GM18951 (cell line): ENCODE results near the gene CDK5RAP1.
"Not testable (repeated sequence)": the region's sequence is repeated elsewhere in the genome, so short reads cannot be mapped to it uniquely, and the experiment has no call there.

Source experiments
- POLR2A ChIP-seq: IDR thresholded peaks from 4 replicates; pipeline ENCODE4 v1.6.1; 2011; ENCODE audit warnings: mild to moderate bottlenecking; ENCODE audit not compliant: insufficient read length, insufficient read depth; ENCODE audit errors: extremely low read depth
- in situ Hi-C: fragments of 300-500 bp; cut with MboI; formaldehyde crosslinking; loops from one replicate; pipeline ENCODE4 v1.12.0; 2022; ENCODE audit warnings: low sequenced_read_pairs, mixed read lengths, inconsistent platforms; ENCODE audit not compliant: unreplicated experiment

Gene CDK5RAP1

DNA sequence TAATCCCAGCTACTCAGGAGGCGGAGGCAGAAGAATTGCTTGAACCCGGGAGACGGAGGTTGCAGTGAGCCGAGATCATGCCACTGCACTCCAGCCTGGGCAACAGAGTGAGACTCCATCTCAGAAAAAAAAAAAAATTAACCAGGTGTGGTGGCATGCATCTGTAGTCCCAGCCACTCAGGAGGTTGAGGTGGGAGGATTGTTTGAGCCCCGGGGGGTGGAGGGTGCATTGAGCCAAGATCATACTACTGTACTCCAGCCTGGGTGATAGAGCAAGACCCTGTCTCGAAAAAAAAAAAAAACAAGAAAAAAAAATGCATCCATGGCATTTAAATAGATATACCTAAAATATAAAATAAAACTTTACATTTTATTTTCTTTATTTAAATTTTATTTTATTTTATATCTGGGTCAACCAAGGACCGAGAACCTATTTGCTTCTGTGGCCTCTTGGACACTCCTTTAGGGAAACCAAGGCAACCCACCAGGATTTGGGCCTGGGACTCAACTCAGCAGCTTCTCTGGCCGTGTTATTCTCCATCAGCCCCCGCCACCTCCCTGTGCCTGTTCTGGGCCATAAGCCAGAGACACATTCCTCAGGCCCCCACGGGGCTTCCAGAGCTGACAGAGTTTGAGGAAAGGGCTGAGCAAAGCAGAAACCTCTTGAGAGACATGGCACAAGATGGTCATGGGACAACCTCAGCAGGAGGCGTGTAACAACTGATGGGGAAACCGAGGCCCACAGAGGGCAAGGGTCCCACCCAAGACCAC is 36.0 kb upstream of the CDK5RAP1 start:
- in situ Hi-C loops, result no loop called here
- no peak for TF ChIP-seq POLR2A

DNA sequence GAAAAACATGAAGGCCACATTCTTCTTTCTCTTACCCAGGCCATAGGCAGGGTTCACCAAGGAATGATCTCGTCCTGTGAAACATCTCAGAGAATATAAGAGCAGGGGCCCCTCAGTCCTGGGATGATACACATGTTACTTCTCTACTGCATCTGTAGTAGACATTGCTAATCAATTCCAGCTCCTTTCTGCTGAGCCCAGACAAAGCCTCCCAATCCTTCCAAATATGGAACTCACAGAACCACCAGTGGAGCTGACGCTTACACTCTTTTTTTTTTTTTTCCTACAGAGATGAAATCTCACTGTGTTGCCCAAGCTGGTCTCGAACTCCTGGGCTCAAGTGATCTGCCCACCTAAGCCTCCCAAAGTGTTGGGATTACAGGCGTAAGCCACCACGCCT is 33.1 kb upstream of the CDK5RAP1 start:
- in situ Hi-C loops, result no loop called here
- no peak for TF ChIP-seq POLR2A

DNA sequence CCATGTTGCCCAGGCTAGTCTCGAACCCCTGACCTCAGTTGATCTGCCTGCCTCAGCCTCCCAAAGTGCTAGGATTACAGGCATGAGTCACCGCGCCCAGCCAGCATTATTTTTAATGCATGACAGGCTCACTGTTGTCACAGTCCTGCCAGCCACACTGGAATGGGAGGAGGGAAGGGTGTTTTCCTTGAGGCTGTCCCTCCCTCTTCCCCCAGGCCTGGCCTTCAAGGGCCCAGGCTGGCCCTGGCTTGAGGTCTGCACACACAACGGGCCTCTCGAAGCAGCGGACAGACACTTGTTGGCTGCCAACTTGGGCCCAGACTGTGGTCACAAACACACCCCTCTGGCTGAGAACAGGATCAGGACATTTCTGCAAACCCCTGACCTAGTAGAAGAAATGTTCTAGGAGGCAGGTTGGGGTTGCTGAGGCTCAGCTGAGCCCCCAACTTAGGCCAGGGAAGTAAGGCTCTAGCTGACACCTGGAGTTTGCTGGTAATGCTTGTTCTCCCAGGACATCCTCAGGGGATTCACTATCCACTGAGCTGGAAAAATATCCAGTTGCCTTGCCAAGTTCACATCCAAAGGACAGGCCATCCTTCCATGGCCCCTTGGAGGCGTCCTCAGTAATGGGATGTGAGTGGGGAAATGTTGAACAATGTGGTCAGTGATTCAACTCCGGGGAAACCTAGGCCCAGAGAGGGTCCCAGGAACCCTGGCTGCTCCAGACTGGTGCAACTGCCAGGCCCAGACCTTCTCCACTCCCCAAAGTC is 32.3 kb upstream of the CDK5RAP1 start:
- in situ Hi-C loops, result no loop called here
- no peak for TF ChIP-seq POLR2A

DNA sequence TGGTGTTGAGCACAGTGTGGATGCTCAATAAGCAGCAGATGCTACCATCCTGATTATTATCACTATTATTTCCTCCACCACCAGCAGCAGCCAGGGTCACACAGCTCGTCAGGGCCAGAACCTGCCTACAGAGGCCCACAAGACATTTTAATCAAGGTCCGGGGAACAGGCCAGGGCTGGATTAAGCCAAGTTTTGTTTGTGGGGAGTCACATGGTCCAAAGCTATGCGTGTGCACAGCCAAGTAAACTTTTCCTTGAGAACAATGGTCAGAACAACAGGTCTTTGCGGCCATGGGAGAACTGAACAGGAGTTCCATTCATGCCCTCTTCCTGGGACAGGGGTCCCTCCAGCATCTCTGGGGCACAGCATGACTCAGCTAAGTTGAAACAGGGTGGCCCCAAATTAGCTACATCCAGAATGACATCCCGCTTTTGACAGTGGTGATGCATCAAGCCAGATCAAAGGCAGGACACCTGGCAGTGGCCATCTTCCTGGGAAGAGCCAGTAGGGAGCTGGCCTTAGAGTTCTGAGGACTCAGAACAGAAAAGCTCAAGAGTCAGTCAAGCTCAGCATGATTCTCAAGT is 30.6 kb upstream of the CDK5RAP1 start:
- in situ Hi-C loops, result no loop called here
- no peak for TF ChIP-seq POLR2A

DNA sequence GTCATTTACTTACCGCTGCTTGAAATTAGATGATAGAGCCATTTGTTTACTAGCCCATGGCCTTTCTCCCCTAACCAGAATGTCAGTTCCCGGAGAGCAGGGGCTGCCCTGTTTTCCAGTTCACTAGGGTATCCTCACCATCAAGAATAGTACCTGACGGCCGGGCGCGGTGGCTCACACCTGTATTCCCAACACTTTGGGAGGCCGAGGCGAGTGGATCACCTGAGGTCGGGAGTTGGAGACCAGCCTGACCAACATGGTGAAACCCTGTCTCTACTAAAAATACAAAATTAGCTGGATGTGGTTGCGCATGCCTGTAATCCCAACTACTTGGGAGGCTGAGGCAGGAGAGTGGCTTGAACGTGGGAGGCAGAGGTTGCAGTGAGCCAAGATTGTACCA is 22.6 kb upstream of the CDK5RAP1 start:
- in situ Hi-C loops, result not testable (repeated sequence)

GRCh38 chr20:33423141-33423834 is 22.0 kb upstream of the CDK5RAP1 start:
- in situ Hi-C loops, result no loop called here
- TF ChIP-seq POLR2A, result no peak

DNA sequence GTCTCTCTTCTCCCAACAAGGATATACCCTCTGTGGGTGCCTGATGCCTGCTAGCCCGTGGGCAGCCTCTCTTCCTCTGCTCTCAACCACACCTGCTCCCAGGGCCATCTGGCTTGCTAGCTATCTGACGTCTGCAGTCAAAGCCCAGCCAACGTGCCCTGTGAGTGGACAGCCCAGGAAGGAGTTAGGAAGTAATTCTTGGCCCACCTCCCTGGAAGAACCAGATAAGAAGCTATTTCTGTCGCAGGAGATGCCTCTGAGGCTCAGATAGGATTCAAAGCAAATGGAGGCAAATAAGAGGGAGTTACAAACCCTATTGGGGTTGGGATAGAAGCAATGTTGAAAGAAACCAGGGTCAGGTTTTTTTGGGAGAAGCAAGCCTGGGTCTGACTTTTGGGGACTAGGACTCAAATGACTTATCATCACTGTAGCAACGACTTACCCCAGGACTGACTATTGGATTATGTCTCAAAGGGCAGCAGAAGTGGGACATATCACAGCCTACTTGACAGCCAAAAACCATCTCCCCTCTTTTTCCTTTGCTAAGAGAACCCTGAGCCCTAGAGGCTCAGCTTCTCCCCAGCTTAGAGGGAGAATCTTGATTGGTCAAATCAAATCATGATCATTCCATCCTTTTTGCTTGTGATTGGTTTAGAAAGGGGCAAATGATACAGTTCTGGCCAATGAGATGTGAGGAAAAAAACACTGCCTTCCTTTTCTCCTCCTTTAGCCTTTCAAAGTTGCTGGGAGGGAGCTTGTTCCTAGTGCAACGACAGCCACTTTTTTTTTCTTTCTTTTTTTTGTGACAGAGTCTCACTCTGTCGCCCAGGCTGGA is 18.0 kb upstream of the CDK5RAP1 start:
- in situ Hi-C loops, result no loop called here
- no peak for TF ChIP-seq POLR2A

DNA sequence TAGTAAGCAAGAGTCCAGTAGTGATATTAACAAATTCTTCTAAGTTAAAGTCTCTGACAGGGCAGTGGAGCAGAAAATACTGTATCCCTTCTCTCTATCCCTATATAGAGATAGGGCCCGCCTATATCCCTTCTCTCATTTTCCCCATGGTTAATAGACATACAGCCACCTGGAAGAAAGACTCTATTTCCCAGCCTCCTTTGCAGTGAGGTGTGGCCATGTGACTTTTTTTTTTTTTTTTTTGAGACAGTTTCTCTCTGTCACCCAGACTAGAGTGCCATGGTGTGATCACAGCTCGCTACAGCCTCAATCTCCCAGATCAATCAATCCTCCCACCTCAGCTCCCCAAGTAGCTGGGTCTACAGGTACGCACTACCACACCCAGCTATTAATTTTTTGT is 16.7 kb upstream of the CDK5RAP1 start:
- no peak for TF ChIP-seq POLR2A
- in situ Hi-C loops, result no loop called here

DNA sequence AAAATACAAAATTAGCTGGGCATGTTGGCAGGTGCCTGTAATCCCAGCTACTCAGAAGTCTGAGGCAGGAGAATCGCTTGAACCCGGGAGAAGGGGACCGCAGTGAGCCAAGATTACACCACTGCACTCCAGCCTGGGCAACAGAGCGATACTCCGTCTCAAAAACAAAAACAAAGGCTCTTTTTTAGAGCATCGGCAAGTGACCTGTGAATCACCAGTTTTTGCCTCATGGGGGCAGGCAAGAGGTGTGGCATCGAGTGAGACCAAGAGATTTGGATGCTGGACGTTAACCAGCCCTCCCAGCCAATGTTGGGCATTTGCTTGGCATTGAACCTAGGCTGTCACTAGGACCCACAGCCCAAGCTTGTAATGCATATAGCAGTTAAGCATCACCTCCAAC is 14.6 kb upstream of the CDK5RAP1 start:
- in situ Hi-C loops, result no loop called here
- TF ChIP-seq POLR2A, result no peak

DNA sequence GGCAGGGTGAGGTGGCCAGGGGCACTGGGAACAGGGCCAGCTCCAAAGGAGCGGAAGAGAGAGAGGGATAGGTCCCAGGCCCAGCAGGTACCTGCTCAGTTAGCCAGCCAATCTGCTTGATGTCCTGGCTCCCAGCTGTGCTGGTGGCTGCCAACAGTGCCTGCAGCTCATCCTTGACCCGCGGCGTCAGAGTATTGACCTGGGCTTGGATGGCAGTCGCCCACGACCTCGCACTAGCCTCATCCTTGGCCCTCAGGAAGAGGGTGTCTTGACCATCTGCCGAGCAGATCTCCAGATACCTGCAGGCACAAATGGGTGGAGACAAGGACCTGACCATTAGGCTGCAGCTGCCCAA is 11.1 kb upstream of the CDK5RAP1 start:
- TF ChIP-seq POLR2A, result no peak
- in situ Hi-C loops, result no loop called here

DNA sequence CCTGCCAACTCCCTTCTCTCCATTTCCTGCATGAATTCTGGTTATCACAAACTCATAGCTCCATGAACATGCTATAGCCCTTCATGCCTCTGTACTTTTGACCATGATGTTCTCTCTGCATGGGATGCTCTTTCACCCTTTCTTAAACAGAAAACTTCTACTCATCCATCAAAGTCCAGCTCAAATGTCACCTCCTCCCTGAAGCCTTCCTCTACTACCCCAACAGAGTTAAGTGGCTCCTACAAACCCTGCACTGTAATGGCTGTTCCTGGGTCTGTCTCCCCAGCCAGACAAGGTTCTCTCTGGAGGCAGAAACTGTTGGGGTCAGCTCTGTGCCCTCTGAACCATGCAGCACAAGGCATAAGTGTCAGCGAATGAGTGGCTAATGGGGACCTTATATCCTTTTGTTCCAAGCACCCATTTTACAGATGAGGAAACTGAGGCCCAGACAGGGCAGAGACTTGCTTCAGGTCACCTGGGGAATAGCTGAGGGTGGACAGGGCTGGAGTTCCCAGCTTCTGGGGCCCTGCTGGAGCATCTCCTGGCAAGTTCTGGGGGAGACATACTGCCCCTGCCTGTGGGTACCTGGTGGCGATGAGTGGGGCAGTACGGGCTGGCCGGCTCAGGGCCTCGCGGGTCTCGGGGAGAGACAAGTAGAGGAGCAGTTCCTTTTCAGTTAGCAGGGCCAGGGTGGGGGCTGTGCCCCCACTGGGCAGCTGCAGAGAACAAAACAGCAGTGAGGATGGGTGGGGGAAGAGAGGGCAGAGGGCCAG is 10.6 kb upstream of the CDK5RAP1 start:
- in situ Hi-C loops, result no loop called here
- no peak for TF ChIP-seq POLR2A

GRCh38 chr20:33411242-33411641 is 9.9 kb upstream of the CDK5RAP1 start:
- in situ Hi-C loops, result no loop called here
- no peak for TF ChIP-seq POLR2A
